Colon (tissue), 2 donors: ENCODE data around the gene NINJ1.

ENCODE experiments used
- FAIRE-seq: peaks from 2 replicates; lab custom pipeline; 2012; peaks lifted over from hg19 to GRCh38; lab: Jason Lieb, UNC
- donor health status: control.
- donor health status: control.

Gene NINJ1

DNA sequence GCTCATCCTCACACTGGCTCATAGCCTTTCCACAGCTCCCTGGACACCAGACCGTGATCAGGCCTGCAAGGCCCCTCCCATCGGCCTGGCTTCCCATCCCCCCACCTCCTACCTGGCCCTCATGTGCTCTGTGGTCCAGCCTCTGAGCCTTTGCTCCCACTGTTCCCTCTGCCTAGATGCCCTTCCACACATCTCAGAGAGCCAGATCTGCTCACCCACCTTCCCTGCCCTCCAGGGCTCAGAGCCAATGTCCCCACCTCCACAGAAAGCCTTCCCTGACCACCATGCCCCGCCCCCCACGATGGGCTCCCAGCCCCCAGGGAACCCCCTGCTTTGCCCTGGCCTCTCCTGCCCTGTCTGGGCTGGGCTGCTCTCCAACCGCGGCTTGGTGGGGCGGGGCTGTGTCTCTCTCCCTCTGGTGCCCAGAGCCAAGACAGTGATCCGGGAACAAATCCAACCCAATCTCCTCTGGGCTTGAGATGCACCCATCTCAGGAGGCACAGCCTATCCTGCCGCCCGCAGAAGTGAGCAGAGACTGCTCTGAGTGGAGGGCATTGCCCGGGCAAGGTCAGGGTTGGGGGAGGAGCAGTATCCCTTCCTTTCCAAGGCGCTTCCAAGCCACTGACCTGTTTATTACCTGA lies 1.6 kb downstream of the NINJ1 start:
- FAIRE-seq: no peak

DNA sequence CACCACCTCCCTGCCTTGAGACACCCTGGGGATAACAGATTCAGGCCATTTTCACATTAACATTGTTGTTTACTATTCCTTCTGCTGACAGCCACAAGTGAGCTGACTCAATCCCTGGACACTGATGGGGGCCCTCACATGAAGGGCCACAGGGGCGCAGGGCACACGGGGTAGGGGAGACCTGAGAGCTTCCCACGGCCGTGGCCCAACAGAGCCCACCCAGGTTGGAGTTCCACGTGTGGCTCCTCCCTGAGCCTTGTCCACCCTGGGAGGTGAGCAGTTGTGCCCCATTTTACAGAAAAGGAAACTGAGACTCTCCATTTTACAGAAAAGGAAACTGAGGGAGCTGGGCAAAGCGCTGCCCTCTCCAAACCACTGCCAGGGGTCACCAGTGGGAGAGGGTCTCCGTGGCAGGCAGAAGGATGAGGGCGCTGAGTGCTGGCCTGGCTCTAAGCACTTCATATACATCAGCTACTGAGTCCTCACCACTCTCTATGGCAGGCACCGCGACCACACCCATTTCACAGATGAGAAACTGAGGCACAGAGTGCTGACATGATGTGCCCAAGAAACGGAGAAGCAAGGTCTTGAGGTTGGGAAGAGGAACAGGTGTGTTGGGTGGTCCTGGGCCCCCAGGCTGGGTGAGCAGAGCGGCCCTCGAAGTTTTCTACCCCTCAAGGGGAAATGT lies 2.3 kb downstream of the NINJ1 start:
- FAIRE-seq: no peak

DNA sequence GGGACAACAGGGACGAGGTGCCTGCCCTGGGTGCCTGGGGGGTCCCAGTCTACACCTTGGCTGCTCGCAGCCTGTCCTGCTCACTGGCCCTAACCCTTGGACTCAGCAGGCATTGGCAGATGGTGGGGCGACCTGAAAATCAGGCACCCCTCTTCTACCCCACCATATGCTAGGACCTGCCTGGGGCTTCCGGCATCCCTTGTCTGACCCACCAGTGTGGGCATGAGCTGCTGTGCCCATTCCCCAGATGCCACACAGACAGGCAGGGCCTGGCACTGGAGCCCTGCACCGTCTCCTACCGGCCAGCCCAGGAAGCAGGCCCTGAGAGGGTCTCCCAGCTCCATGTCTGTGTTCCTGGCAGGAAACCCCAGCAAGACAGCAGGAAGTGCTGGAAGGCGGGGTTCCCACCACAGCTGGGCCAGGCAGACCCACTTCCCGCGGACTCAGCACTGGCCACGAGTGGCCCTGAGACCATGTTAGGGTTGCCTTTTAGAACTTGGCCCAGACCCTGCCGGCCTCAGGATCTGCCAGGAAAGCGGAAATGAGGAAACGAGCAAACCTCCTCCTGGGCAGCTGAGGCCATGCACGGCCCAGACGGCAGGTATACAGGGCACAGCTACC lies 3.1 kb downstream of the NINJ1 start:
- no peak for FAIRE-seq

DNA sequence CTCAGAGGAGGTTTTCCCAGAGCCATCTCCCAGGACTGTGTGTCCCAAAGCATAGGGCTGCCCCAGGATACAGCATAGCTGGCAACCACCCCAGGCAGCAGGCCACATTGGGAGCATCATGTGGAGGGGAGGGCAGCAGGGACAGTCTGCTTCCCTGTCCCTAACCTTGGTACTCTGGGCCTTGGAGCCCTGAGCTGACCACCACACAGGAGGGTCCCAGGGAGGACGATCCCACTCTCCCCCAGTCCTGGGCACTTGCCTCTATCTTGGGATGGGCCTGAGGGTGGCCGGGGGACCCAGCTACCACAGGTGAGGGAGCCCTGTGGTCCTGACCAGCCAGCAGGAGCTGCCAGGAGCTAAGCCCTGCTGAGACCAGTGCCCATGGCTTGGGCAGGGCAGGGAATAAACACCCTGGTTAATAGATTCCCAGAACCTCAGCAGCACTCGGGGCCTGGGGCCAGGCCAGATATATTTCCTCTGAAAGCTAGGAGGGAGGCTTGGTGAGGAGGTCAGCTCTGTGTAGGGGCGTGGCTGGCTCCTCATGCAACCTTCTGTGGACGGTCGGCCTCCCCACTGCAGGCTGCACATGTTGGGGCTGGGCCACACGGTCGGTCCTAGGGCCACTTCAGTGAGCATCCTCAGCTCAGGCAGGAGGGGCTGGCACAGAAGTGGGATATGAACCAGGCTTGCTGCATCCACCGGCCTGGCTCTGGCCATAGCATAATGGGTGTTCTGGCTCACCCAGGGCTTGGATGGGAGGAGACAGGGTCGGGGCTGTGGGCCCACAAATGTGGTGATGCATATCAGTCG lies 4.2 kb downstream of the NINJ1 start:
- FAIRE-seq: no peak

DNA sequence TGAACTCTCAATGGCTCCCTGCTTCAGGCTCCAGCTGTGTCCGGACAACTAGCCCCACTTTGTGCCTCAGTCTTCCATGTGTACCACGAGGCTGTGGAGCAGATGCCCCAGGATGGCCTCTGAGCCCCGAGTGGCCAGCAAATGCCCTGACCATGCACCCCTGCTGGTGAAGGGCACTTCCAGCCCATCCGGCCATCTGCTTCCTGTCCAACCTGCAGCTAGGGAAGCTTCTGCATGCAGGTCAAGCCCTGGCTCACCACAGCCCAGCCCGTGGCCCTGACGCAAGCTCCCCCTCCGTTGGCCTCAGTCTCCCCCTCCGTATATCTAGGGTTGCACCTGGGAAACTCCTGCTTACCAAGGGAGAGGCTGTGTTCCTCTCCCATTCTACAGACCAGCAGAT lies 4.8 kb downstream of the NINJ1 start:
- no peak for FAIRE-seq

DNA sequence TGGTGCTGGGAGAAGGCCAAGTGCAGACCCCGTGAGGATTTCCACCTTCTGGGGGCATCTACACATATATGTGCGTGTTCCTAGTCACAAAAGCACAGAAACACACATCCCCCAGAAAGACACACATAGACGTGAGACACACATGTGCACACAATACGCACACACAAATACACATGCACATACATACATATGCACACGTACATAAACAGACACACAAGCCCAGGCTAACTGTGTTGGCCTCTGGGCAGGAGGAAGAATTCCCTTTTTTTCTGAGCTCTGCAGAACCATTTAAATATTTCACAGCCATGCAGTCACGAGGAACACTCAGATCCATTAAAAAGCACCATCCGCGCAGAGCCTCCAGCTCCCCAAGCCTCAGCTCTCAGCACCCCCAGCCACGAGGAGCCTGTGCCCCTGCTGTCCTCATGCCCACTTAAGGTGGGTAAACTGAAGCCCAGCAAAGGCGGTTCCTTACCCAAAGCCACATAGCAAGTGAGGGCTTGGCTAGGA lies 5.3 kb downstream of the NINJ1 start:
- FAIRE-seq: no peak

DNA sequence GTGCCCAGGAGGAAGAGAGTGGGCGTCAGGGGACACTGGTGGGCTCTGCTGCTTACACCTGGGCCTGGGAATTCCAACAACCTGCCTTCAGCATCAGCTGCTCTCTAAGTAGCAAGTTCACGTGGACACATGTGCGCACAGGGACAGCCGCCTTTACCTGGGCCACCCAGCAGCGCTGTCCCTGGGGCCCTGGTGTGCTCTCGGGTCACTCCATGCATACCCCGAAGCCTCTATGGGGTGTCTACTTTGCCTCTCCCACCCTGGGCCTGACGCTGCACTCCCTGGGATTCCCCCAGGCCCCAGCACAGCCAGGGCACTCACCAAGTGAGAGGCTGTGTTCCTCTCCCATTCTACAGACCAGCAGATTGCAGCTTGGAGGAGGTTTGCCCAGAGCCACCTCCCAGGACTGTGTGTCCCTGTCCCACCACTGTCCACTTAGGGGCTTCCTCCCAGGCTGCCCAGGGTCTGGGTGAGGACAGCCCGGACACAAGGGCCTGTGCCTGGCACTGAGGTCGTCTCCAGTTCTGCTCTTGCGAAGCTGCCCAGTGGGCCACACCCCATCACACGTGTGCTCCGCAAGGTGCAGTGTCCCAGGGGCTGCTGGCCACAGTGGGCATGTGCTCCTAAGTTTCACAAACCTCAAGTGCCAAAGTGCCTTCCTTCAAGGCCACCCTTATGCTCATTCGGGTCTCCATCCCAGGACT lies 5.9 kb downstream of the NINJ1 start:
- no peak for FAIRE-seq

DNA sequence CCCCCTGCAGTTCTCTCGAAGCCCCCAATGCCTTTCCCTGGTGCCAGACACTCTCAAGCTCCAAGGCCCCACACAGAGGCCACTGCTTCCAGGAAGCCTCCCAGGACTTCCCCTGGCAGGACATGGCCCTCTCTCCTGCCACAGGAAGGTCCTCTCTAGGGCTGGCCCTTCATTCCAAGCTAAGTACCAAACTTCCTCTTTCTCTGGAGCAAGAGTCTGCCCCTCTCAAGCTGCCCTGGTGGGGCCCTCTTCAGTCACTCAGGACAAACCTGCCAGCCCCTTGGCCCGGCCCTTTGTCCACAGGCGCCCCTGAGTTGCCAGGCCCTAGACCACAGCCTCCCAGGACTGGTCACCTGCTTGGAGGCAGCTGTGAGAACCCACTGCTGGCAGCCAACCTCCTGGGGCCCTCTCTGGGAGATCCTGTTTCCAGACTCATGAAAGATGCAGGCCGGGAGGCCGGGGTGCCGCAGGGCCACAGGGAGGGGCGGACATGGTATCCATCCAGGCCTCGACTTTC lies 6.6 kb downstream of the NINJ1 start:
- FAIRE-seq: no peak

DNA sequence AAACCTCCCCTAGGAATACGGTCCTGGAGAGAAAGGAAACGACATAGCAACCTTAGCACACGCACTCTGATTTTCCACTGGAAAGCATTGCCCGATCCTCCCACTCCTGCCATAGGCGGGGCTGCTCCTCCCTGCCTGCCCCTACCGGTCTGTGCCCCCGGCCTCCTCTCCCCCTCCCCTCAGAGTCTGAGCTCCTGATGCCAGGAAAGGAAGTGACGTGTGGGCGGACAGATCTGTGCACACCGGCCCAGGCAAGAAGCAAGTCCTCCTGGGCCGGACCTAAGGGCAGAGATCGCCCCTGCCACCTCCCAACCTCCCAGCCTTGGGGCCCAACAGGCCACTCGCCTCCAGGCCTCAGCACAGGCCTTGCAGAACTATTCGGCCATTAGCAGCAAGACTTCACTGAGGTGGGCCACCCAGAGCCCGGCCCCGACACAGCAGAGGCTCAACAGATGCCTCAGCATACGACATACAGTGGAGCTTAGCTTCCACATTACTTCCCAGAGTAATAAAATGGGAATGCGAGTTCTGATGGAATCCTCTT lies 7.2 kb downstream of the NINJ1 start:
- FAIRE-seq: no peak

DNA sequence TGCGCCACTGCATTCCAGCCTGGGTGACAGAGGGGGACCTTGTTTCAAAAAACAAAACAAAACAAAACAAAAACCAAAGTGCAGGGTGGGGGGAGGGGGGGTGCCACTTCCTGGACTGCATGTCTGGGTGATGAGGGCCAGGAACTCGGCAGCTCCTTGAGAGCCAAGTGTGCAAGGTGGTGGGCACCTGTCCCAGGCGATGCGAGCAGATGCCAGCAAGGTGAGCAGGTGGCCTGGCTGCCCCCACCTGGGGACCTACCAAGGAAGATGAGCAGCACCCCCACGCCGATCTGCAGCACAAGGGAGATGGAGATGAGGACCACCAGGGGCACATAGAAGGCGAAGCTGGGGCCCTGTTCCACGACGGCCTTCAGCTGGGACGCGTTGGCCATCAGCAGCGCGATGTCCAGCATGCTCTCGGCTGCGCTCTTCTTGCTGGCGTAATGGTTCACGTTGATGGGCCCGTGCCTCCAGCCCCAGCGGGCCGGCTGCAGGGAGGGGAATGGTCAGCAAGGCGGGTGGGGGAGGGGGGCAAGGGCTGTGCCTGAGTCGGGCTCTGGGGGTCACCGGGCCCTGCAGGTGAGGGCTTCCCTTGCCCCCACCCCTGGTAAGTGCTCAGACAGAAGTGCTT lies 7.8 kb downstream of the NINJ1 start:
- no peak for FAIRE-seq

DNA sequence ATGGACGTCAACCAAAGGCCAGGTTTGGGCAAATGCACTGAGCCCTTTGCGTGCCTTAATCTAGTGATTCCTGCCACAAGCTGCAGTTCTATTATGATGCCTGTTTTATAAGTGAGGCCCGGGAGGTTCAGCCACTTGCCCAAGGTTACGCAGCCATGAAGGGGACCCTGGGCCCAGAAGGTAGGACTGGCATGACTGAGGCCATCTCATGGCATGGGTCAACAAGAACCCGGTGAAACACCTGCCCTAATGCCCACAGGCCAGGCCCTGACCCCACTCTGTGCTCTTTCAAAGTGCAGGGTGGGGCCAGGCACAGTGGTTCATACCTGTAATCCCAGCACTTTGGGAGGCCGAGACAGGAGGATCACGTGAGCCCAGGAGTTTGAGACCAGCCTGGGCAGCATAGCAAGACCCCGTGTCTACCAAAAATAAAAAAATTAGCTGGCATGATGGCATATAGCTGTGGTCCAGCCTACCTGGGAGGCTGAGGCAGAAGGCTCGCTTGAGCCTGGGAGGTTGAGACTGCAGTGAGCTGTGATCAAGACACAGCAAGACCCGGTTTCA lies 8.6 kb downstream of the NINJ1 start:
- no peak for FAIRE-seq

DNA sequence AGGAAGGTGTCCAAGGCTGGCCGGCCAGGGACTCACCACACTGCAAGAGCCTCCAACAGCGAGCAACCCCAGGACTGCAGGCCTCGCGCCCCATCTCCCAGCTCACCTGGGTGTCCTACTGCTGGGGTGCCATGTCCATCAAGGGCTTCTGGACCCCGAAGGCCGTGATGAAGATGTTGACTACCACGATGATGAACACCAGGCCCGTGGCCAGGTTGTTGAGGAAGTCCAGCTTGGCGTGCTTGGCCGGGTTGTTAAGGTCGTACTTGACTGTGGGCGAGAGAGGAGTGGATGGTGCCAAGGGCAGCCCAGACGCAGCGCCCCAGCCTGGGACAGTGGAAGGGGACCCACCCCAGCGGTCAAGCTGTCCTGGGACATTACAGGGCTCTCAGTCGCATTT lies 9.3 kb downstream of the NINJ1 start:
- FAIRE-seq: no peak

DNA sequence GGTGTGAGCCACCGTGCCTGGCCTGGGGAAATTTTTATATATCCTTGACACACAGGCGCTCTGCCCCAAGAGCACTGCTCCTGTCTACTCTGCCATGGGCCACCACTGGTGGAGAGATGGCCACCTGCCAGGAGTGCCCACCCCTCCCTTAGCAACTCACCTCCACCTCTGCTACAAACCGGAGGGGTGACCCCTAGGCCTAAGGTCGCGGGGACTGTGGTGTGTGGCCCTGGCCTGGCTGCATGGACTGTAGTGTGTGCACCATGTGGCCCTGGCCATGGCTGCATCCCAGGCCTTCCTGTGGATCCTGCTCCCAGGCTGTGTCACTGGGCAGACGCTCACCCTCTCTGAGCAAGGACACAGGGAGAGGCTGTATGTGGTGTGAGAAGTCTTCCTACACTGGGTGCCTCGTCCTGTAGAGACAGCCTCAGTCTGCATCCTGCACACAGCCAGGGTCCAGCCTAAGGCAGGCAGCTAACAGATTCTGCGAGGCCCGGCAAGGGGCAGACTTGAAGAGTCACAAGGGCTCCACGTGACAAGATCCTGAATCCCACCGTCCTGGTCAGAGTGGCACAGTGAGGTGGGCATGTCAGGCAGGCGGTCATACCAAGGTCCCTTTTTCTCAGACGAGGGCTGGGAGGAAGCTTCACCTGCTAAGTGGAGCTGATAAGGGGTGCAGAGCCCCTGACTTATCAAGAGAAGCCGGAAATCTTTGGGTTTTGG lies 10.3 kb downstream of the NINJ1 start:
- no peak for FAIRE-seq

DNA sequence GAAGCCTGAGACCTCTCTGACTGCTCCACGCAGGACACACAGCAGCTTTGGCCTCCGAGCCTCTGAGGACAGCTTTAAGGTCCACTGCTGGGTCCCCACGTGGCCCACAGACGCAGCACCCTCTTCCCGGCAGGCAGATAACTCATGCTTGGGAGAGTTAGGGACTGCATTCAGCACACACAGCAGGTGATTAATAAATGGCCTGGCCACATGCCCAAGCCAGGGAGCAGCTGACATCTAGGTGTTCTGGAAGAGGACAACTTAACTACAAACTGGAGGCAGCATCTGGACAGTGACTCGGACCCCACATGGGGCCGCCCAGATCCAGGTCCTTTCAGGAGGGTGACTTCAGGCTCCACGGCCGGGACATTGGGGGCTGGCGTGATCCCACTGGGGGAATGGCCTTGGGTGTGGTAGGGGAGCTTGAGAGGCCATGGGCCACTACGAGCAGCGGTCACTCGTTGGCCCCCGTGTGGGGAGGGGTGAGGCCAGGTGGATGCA lies 11.3 kb downstream of the NINJ1 start:
- FAIRE-seq: no peak

DNA sequence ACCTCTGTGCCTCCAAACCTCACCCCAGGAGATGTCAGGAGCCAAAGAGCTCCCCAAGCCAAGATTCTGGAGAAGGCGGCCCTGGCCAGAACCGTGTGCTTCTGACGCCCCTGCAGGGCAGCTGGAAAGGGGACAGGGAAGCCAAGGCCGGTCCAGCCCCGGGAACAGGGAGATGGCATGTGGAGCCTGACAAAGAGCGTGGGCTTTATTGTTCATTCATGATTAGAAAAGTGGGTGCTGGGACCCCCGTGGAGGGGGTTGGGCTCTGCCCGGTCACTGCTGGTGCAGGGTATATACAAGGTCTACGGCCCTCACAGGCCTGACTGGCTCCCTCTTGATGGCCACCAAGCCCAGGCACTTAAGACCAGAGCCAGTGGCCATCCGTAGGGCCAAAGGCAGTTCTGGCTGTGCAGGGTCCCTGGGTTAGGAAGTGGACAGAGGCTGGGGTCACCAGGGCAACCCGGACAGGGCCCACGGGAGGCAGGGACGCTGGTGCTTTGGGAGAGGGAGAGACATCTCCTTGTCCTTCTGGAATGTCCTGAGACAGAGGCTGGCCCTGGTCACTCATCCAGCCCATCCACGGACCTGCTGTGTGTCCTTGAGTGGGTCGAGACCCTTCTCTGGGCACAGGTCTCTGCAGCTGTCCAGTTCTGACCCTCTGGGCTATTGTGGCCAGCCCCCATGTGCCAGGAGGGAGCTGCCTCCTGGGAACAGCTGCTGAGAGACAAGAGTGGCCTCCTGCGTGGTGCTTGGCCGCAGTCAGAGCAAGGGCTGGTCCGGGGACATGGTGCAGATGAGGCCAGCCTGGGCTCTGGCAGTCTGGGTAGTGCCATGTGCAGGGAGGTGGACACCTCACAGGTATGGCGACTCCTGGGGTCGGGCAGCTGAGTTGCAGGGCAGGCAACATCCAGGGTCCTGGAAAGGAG lies 12.5 kb downstream of the NINJ1 start:
- FAIRE-seq: no peak

DNA sequence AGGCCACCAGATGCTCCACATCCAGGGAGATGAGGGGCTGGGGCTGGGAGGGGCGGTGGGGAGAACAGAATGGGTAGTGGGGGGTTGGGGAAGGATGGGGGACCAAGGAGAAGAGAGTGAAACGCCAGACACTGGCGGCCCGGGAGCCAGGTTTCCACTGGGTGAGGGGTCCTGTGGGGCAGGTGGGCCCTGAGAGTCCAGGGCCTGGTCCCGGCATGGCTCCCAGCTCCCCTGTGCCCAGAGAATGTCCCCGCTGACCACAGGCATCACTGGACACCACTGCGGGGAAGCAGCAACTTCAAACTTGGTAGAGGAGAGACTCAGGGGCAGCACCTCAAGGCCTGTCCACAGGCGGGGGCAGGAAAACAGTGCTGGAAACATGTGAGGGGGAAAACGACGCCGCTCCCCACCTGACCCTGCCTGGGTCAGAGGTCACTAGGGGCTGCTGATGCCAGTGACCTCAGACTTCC lies 13.2 kb downstream of the NINJ1 start:
- no peak for FAIRE-seq

DNA sequence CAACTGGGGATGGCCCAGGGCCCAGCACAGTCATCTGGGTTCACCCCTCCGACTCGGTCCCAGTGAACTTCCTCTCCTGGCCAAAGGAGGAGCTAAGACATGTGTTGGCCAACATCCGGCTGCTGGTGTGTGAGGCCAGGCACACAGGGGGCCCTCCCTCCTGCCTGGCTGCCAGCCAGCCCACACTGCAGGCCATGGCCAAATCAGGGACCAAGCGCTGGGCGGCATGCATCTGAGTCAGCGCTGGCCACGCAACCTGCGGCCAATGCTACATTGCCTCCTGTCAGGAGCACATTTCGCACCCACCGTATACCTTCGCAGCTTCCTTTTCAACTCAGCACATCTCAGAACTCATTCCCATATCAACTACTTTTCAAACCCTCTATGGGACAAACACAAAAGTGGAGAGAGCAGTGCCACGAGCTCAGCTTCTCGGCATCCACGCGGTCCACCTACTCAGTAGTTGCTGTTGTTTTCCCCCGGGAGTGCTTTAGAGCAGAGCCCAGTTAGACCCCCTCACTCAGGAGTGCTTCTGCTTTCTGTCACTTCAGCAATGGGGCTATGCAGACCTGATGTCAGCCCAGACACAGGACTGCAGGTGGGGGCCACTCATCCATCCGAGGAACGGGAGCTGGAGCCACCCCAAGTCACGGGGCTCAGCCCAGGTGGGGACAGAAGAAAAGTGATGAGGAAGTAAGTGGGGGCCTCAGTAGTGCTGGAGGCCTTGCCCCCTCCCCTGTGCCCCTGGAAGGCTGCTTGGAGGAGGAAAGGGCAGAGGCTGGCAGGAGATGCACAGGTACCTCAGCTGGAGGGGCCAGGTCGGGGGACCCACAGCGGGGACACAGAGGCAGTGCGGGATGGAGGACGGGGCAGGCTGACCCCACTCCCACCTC lies 13.9 kb downstream of the NINJ1 start:
- FAIRE-seq: no peak

DNA sequence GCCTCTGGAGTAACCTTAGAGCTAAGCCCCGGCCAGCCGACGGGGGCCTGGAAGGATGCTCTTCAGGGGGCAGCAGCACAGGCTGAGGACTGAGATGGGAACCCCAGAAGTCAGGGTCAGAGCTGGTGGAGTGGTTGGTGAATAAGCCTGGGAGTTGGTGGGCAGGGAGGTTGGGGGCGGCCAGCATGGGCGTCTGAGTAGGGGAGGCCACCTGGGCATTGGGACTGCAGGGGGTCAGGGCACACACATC lies 14.4 kb downstream of the NINJ1 start:
- no peak for FAIRE-seq
